Measurements from ENCODE around the gene DDRGK1. TPM values are rescaled to one million over a fixed set of nuclear protein-coding genes. Genes with fewer than 3 reads are reported as not detected.

DDRGK1 gene
- total RNA-seq, 1 donor from 2014 or later, result 45.3 TPM

GRCh38 chr20:3209257-3209945 is 4.9 kb upstream of the DDRGK1 start, which contains the start of gene ITPA:
TSS of gene ITPA (plus strand) at chr20:3209498. CDS start at chr20:3209552, 54 bp downstream.
- Mint-ChIP-seq H3K4me1 (ENCODE audit: unreplicated experiment) (peaks cover 7% of the 10 kb centered on the region), H3K27me3 (ENCODE audit: unreplicated experiment) (peaks cover 2% of the 10 kb centered on the region), H3K4me3 (ENCODE audit: unreplicated experiment) (peak within 1 kb of the TSS; percentile 95), H3K9me3 (ENCODE audit: unreplicated experiment) (no peaks in the 10 kb centered on the region), H3K27ac (ENCODE audit: unreplicated experiment) (peak within 1 kb of the TSS; percentile 94), H3K36me3 (ENCODE audit: low read depth, unreplicated experiment) (peaks cover 4% of the 10 kb centered on the region)
- TF ChIP-seq CTCF (IDR thresholded peaks at IDR 0.05; ENCODE audit: unreplicated experiment), result no peak
- DNase-seq (ENCODE audit: low spot score), result peak; percentile 47

- peak overlapping the region; percentile 95 for H3K4me3 Mint-ChIP-seq (ENCODE audit: unreplicated experiment)
- DNase-seq (ENCODE audit: low spot score), result no peak
- peak overlapping the region; percentile 92 for H3K27ac Mint-ChIP-seq (ENCODE audit: unreplicated experiment)
- H3K4me1 Mint-ChIP-seq (ENCODE audit: unreplicated experiment), result peaks cover 8% of the 10 kb centered on the region
- peaks cover 2% of the 10 kb centered on the region for H3K27me3 Mint-ChIP-seq (ENCODE audit: unreplicated experiment)
- H3K9me3 Mint-ChIP-seq (ENCODE audit: unreplicated experiment), result no peaks in the 10 kb centered on the region
- H3K36me3 Mint-ChIP-seq (ENCODE audit: low read depth, unreplicated experiment), result peaks cover 4% of the 10 kb centered on the region
- TF ChIP-seq CTCF (IDR thresholded peaks at IDR 0.05; ENCODE audit: unreplicated experiment), result no peak
Measured at GRCh38 chr20:3208786-3209256, 4.3 kb upstream of the DDRGK1 start.

- Mint-ChIP-seq H3K4me1 (ENCODE audit: unreplicated experiment) (peaks cover 6% of the 10 kb centered on the region), H3K9me3 (ENCODE audit: unreplicated experiment) (no peaks in the 10 kb centered on the region), H3K36me3 (ENCODE audit: low read depth, unreplicated experiment) (peaks cover 17% of the 10 kb centered on the region), H3K4me3 (ENCODE audit: unreplicated experiment) (peak overlapping the region; percentile 95), H3K27me3 (ENCODE audit: unreplicated experiment) (peaks cover 4% of the 10 kb centered on the region), H3K27ac (ENCODE audit: unreplicated experiment) (peak overlapping the region; percentile 67)
- no peak for TF ChIP-seq CTCF (IDR thresholded peaks at IDR 0.05; ENCODE audit: unreplicated experiment)
- DNase-seq (ENCODE audit: low spot score), result no peak
Measured at GRCh38 chr20:3203315-3204123, 963 bp downstream of the DDRGK1 start.

GRCh38 chr20:3202965-3203314 is 1.5 kb downstream of the DDRGK1 start:
- H3K4me1 Mint-ChIP-seq (ENCODE audit: unreplicated experiment), result peaks cover 6% of the 10 kb centered on the region
- no peak overlapping the region for H3K27ac Mint-ChIP-seq (ENCODE audit: unreplicated experiment)

More at GRCh38 chr20:3202965-3203314, 1.5 kb downstream of the DDRGK1 start:
- Mint-ChIP-seq H3K9me3 (ENCODE audit: unreplicated experiment) (no peaks in the 10 kb centered on the region), H3K4me3 (ENCODE audit: unreplicated experiment) (no peak overlapping the region), H3K27me3 (ENCODE audit: unreplicated experiment) (peaks cover 4% of the 10 kb centered on the region), H3K36me3 (ENCODE audit: low read depth, unreplicated experiment) (peaks cover 17% of the 10 kb centered on the region)
- no peak for TF ChIP-seq CTCF (IDR thresholded peaks at IDR 0.05; ENCODE audit: unreplicated experiment)
- DNase-seq (ENCODE audit: low spot score), result no peak

Measured in endothelial cell (in vitro differentiated cells).